Measurements from ENCODE around the gene RRP1.

RRP1 gene

DNA sequence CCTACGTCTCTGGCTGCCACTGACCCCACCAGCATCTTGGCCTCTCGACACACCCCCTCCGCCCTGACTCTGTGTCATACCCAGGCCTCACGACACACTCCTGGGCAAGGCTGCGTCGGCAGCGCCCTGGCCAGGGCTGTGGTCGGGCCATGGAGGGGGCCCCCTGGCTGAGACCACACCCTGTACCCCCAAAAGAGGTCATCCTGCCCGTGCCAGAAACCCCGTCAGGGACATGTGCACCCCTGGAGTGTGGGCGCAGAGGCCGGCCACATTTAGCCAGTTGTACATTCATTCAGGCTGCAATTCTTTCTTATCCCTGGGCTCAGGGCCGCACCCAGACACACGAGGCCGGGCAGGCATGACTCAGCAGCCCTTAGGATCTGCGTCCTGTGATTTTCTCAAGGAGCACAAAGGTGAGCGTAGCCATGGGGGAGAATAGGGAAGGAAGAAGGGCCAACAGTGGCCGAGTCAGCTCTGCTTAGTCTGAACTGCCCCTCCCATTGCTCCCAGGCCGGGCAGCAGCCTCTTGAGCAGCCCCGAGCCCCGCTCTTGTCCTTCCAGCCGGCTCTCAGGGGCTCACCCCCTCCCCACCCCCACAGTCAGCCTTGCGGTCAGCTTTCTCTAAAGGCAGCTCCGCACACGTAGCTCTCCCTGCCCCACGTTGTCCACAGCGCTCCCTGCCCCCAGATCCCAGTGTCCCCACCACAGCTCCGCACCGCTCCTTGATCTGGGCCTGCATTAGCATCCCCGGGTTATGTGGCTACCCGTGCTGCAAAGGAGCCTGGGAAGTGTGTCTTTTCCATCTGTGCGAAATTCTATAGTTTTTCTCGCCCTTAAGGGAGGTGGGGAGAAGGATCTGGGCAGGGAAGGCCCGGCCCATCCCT is 21.2 kb upstream of the RRP1 start:
- DNase-seq (ENCODE audit: low read depth, low spot score) = no peak
- TF ChIP-seq, protein P1, sequence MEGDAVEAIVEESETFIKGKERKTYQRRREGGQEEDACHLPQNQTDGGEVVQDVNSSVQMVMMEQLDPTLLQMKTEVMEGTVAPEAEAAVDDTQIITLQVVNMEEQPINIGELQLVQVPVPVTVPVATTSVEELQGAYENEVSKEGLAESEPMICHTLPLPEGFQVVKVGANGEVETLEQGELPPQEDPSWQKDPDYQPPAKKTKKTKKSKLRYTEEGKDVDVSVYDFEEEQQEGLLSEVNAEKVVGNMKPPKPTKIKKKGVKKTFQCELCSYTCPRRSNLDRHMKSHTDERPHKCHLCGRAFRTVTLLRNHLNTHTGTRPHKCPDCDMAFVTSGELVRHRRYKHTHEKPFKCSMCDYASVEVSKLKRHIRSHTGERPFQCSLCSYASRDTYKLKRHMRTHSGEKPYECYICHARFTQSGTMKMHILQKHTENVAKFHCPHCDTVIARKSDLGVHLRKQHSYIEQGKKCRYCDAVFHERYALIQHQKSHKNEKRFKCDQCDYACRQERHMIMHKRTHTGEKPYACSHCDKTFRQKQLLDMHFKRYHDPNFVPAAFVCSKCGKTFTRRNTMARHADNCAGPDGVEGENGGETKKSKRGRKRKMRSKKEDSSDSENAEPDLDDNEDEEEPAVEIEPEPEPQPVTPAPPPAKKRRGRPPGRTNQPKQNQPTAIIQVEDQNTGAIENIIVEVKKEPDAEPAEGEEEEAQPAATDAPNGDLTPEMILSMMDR (IDR thresholded peaks at IDR 0.05; ENCODE audit: insufficient read depth, low read length, missing control alignments) = no peak
- ChIA-PET POLR2A (interaction anchor here (0.6 to 0.8 kb wide), 2 partner anchors 21 to 97 kb away, joined by 3 to 4 read pairs; no protein-coding TSS in a partner anchor), CTCF (interaction anchor here (0.8 kb wide), 1 partner anchor 40 kb away, joined by 3 read pairs; no protein-coding TSS in a partner anchor)
- H3K4me3 ChIP-seq (ENCODE audit: low read depth, low read length) = no peak overlapping the region

DNA sequence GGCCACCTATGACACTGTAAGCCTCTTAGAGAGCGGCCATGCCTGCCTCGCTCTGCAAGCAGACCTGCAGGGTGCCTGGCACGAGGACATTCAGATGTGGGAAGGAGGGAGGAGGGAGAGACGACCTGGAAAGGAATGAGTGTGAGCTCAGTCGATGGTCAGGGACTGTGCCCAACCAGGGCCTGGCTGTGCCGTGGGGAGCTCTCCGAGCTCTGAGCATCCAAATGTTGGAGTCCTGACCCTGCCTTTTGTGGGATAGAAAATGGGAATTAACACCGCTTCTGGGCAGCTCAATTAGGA is 20.6 kb upstream of the RRP1 start:
- DNase-seq (ENCODE audit: low read depth, low spot score) = no peak
- POLR2A ChIA-PET = interaction anchor here (0.6 kb wide), 1 partner anchor 97 kb away, joined by 4 read pairs; no protein-coding TSS in a partner anchor

DNA sequence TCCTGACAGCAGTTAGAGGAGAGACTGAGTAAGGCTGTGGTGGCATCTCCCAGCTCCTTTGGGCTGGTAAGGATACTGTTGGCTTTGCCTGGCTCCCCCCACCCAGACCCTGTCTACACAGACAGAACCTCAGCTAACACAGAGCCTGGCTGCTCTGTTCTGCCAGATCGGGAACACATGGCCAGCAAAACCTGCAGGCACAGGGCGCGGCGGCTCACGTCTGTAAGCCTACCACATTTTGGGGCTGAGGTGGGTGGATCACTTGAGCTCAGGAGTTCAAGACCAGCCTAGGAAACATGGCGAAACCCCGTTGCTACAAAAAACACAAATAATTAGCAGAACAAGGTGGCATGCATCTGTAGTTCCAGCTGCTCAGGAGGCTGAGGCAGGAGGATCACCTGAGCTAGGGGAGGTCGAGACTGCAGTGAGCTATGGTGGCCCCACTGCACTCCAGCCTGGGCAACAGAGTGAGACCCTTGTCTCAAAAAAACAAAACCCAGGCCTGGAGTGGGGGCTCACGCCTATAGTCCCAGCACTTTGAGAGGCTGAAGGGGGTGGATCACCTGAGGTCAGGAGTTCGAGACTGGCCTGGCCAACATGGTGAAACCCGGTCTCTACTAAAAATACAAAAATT is 19.9 kb upstream of the RRP1 start:
- no peak overlapping the region for H3K4me3 ChIP-seq (ENCODE audit: low read depth, low read length)
- ChIA-PET CTCF (interaction anchor here (0.6 to 0.8 kb wide), 2 partner anchors 20 to 41 kb away, joined by 3 read pairs; partner anchors contain the start of gene RRP1), POLR2A (no interaction called here)
- DNase-seq (ENCODE audit: low read depth, low spot score) = no peak
- TF ChIP-seq, protein P1 (IDR thresholded peaks at IDR 0.05; ENCODE audit: insufficient read depth, low read length, missing control alignments) = no peak

More for the DNA sequence above, 20.6 kb upstream of the RRP1 start:
- CTCF ChIA-PET = interaction anchor here (0.8 kb wide), 1 partner anchor 40 kb away, joined by 3 read pairs; no protein-coding TSS in a partner anchor
- H3K4me3 ChIP-seq (ENCODE audit: low read depth, low read length) = no peak overlapping the region
- TF ChIP-seq, protein P1 (IDR thresholded peaks at IDR 0.05; ENCODE audit: insufficient read depth, low read length, missing control alignments) = no peak

DNA sequence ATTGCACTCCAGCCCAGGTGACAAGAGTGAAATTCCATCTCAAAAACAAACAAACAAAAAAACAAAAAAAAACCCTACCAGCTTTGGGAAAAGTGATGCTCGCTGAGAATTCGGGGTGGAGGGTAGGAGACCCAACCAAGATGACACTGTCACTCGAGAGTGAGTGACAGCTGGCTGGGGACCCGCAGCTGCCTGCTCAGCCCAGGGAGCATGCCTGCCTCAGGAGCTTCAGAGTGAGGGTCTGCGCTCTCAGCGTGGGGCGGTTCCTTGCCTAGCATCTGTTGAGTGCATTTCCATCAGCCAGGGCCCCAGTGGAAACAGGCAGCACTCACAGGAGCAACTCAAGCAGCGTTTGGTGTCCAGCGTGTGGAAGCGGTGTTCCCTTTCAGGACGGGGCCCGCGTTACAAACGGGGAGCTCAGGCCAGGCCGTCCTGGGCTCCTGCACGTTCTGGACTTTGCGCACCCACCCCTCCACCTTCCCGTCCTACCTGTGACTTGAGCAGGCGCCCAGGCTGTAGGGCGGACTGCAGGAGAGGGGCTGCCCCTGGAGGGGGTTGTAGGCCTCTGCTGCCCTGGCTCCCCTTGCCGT is 19.2 kb upstream of the RRP1 start:
- CTCF ChIA-PET = interaction anchor here (1.3 kb wide), 1 partner anchor 10 kb away, joined by 3 read pairs; no protein-coding TSS in a partner anchor
- TF ChIP-seq, protein P1 (IDR thresholded peaks at IDR 0.05; ENCODE audit: insufficient read depth, low read length, missing control alignments) = no peak
- no peak for DNase-seq (ENCODE audit: low read depth, low spot score)
- H3K4me3 ChIP-seq (ENCODE audit: low read depth, low read length) = no peak overlapping the region
- POLR2A ChIA-PET = no interaction called here

DNA sequence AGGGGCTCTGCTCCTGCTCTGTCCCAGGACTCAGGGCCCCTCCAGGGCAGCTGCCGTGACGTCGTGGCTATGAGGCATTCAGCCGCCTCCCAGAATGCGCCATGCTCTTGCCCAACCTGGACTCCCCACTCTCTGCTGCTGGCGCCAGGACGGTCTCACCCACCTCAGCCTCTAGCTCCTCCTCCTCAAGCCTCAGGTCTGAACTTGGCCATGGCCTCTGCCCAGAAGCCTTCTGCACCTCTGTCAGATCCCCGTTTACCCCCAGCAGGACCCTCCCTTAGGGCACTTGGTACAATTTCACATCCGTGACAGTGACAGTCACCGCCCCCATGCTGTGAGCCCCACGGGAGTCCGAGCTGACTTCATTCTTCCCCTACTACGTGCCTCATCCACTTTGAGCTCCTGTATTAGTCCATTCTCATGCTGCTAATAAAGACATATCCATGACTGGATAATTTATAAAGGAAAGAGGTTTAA is 18.1 kb upstream of the RRP1 start:
- ChIA-PET CTCF (interaction anchor here (1.3 kb wide), 1 partner anchor 9 kb away, joined by 3 read pairs; no protein-coding TSS in a partner anchor), POLR2A (no interaction called here)
- no peak overlapping the region for H3K4me3 ChIP-seq (ENCODE audit: low read depth, low read length)
- TF ChIP-seq, protein P1 (IDR thresholded peaks at IDR 0.05; ENCODE audit: insufficient read depth, low read length, missing control alignments) = no peak
- DNase-seq (ENCODE audit: low read depth, low spot score) = no peak

Measured in AG04449 (cell line).